Measurements from ENCODE around the gene SLC6A17.

SLC6A17 gene

DNA sequence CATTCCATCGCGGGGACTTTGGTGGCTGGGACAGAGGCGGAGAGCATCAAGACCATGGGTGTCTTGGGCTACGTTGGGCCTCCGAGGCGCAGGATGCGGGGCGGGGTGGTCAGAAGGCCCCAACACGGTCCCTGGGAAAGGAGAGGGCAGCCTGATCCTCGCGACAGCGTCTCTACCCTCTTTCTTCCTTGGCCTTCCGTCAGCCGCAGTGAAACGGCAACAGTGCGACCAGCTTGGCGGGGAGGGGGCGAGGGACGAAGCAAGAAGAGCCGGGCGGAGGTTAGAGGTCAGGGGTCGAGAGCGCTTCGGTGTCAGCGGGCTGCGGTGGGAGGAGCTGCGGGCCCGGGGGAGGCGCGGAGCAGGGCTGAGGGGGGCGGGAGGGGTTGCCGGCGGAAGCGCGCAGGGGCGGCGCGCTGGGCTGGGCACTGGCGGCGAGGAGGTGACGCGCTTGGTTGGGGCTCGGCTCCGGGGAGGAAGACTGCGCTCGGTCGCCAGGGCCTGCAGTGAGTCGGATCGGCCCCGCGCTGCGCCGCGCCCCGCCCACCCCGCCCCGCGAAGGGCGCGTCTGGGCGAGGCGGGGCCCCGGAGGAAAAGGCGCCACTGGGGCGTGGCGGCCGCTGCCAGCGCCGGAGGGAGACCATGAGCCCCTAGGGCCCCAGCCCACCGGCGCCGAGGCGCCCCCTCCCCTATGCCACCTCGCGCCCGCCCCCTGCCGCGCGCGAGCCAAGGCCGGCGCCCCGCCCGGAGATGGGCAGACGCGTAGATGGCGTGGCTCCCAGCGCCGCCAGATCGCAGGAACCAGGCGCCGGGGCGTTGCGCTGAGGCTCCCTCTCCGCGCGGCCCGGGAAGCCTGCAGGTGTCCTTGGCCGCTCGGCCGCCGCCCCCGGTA is 59.7 kb downstream of the SLC6A17 start, which contains the start of gene KCNC4:
KCNC4 (plus strand) TSS at position 600 of the 889 bp plus-strand sequence. CDS start 1,186 bp downstream, outside the sequence.
- Histone ChIP-seq H3K4me3 (ENCODE audit: insufficient read depth, low read depth, low read length) (peak within 1 kb of the TSS; percentile 54), H3K4me1 (ENCODE audit: control insufficient read depth, insufficient read depth, low read length) (peaks cover 13% of the 10 kb centered on the region), H3K27ac (ENCODE audit: insufficient read depth, low read depth, low read length, poor library complexity, severe bottlenecking) (peak within 1 kb of the TSS; percentile 39), H3K9me3 (ENCODE audit: control insufficient read depth, low read length) (no peaks in the 10 kb centered on the region), H3K27me3 (ENCODE audit: control insufficient read depth, insufficient read depth, low read length, poor library complexity, severe bottlenecking) (peaks cover 38% of the 10 kb centered on the region), H3K36me3 (ENCODE audit: control insufficient read depth, insufficient read depth, low read length) (no peaks in the 10 kb centered on the region)
- WGBS, 2 experiments, result 1% methylated on average over 103 of the region's 103 CpGs

DNA sequence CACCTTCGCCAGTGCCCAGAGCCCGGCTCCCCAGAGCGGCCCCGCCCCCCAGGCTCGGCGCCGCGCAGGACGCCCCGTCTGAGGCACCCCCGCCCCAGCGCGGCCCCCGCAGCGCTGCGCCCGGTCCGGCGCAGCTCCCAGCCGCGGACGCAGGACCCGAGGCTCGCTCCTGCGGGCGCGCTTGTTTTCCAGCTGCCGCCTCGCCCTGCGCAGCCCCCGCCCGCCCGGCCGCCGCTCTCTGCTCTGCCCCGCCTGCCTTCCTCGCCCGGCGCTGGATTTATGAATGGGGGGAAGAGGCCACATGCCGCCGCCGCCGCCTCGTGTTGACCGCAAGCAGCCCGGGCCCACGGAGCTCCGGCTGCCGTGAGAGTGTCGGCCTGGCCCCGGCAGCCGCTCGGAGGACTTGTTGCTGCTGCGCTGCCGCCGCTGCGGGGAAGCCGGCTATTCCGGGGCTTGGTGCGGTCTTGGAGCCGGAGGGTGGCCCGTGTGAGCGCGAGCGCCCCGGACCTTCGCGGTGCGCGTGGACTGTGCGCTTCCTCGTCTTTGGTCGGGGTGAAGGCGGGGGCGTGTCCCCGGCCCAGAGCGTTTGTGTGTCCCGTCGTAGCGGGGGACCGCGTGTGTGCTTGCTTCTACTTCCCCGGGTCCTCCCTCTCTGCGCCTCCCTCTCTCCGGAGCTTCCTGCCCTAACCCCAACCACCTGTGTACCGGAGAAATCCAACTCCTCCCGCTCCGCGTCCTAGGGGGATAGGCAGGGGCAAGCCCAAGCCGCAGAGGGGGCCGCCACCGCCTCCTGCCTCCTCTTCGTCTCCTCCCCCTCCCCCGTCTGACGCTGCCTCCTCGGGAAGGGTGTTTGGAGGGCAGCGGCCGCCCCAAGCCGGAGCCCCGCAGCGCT is 60.6 kb downstream of the SLC6A17 start:
- H3K36me3 ChIP-seq (ENCODE audit: control insufficient read depth, insufficient read depth, low read length), result no peaks in the 10 kb centered on the region
- 0 to 1% methylated on average over 101 of the region's 101 CpGs for WGBS, 2 experiments
- peaks cover 14% of the 10 kb centered on the region for H3K4me1 ChIP-seq (ENCODE audit: control insufficient read depth, insufficient read depth, low read length)
- H3K4me3 ChIP-seq (ENCODE audit: insufficient read depth, low read depth, low read length), result peak overlapping the region; percentile 54
- no peak overlapping the region for H3K27ac ChIP-seq (ENCODE audit: insufficient read depth, low read depth, low read length, poor library complexity, severe bottlenecking)
- H3K27me3 ChIP-seq (ENCODE audit: control insufficient read depth, insufficient read depth, low read length, poor library complexity, severe bottlenecking), result peaks cover 38% of the 10 kb centered on the region
- H3K9me3 ChIP-seq (ENCODE audit: control insufficient read depth, low read length), result no peaks in the 10 kb centered on the region

DNA sequence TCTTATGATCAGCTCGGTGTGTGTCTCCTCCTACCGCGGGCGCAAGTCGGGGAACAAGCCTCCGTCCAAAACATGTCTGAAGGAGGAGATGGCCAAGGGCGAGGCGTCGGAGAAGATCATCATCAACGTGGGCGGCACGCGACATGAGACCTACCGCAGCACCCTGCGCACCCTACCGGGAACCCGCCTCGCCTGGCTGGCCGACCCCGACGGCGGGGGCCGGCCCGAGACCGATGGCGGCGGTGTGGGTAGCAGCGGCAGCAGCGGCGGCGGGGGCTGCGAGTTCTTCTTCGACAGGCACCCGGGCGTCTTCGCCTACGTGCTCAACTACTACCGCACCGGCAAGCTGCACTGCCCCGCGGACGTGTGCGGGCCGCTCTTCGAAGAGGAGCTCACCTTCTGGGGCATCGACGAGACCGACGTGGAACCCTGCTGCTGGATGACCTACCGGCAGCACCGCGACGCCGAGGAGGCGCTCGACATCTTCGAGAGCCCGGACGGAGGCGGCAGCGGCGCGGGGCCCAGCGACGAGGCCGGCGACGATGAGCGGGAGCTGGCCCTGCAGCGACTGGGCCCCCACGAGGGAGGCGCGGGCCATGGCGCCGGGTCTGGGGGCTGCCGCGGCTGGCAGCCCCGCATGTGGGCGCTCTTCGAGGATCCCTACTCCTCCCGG is 61.3 kb downstream of the SLC6A17 start:
- WGBS, 2 experiments, result 4 to 5% methylated on average over 81 of the region's 81 CpGs

DNA sequence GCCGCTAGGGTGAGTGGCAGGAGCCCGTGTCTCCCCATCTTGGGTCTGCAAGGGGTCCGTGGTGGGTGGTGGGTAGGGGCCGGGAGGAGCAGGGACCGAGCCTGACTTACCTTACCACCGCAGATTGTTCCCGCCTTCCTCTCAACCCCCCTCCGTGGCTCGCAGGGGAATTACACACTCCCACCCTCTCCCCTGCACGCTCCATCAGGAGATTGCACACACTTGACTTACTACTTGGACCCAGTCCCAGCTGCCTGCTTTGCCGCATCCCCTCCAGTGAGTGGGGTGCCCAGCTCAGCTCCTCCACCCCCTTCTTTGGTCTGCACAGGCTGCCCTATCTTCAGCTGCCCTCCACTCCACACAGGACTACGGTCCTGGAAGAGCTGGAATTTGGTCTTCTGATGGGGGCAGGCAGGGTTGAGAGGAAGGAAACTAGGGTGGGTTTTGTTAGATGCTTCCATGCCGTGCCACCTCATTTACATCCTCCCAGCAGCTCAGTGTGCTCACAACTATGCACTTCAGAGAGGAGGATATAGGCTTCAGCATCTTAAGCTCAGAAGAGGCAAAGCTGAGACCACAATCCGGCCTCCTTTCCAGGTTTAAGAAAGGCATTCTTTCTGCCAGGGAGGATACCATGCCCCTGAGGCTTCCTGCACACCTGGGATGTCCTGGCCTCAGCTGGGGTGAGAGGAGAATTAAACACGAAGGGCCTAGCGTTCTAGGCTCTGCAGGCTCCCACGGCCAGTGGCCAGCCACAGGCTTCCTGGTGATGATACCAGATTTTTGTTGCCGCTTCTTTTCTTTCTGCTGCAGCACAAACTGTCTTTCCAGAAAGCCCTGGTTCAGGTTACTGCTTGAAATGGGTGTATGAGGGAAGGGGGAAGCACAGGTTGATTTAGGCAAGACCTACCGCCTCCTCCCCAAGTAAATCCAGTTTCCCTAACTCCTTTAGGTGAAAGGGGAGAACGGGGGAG is 62.2 kb downstream of the SLC6A17 start:
- Histone ChIP-seq H3K36me3 (ENCODE audit: control insufficient read depth, insufficient read depth, low read length) (no peaks in the 10 kb centered on the region), H3K27me3 (ENCODE audit: control insufficient read depth, insufficient read depth, low read length, poor library complexity, severe bottlenecking) (peaks cover 38% of the 10 kb centered on the region), H3K9me3 (ENCODE audit: control insufficient read depth, low read length) (no peaks in the 10 kb centered on the region), H3K4me3 (ENCODE audit: insufficient read depth, low read depth, low read length) (peak overlapping the region; percentile 54), H3K4me1 (ENCODE audit: control insufficient read depth, insufficient read depth, low read length) (peaks cover 17% of the 10 kb centered on the region), H3K27ac (ENCODE audit: insufficient read depth, low read depth, low read length, poor library complexity, severe bottlenecking) (no peak overlapping the region)
- WGBS, 2 experiments, result 34 to 38% methylated on average over 17 to 20 of the region's 20 CpGs

More for the DNA sequence above, 61.3 kb downstream of the SLC6A17 start:
- H3K27me3 ChIP-seq (ENCODE audit: control insufficient read depth, insufficient read depth, low read length, poor library complexity, severe bottlenecking), result peaks cover 38% of the 10 kb centered on the region
- no peaks in the 10 kb centered on the region for H3K36me3 ChIP-seq (ENCODE audit: control insufficient read depth, insufficient read depth, low read length)
- H3K4me1 ChIP-seq (ENCODE audit: control insufficient read depth, insufficient read depth, low read length), result peaks cover 17% of the 10 kb centered on the region
- no peaks in the 10 kb centered on the region for H3K9me3 ChIP-seq (ENCODE audit: control insufficient read depth, low read length)
- no peak overlapping the region for H3K27ac ChIP-seq (ENCODE audit: insufficient read depth, low read depth, low read length, poor library complexity, severe bottlenecking)
- peak overlapping the region; percentile 54 for H3K4me3 ChIP-seq (ENCODE audit: insufficient read depth, low read depth, low read length)

GRCh38 chr1:110213143-110213540 is 62.8 kb downstream of the SLC6A17 start:
- 39% methylated on average over 1 to 2 of the region's 2 CpGs for WGBS, 2 experiments
- Histone ChIP-seq H3K4me3 (ENCODE audit: insufficient read depth, low read depth, low read length) (no peak overlapping the region), H3K36me3 (ENCODE audit: control insufficient read depth, insufficient read depth, low read length) (no peaks in the 10 kb centered on the region), H3K27ac (ENCODE audit: insufficient read depth, low read depth, low read length, poor library complexity, severe bottlenecking) (no peak overlapping the region), H3K9me3 (ENCODE audit: control insufficient read depth, low read length) (no peaks in the 10 kb centered on the region), H3K27me3 (ENCODE audit: control insufficient read depth, insufficient read depth, low read length, poor library complexity, severe bottlenecking) (peaks cover 38% of the 10 kb centered on the region), H3K4me1 (ENCODE audit: control insufficient read depth, insufficient read depth, low read length) (peaks cover 17% of the 10 kb centered on the region)

DNA sequence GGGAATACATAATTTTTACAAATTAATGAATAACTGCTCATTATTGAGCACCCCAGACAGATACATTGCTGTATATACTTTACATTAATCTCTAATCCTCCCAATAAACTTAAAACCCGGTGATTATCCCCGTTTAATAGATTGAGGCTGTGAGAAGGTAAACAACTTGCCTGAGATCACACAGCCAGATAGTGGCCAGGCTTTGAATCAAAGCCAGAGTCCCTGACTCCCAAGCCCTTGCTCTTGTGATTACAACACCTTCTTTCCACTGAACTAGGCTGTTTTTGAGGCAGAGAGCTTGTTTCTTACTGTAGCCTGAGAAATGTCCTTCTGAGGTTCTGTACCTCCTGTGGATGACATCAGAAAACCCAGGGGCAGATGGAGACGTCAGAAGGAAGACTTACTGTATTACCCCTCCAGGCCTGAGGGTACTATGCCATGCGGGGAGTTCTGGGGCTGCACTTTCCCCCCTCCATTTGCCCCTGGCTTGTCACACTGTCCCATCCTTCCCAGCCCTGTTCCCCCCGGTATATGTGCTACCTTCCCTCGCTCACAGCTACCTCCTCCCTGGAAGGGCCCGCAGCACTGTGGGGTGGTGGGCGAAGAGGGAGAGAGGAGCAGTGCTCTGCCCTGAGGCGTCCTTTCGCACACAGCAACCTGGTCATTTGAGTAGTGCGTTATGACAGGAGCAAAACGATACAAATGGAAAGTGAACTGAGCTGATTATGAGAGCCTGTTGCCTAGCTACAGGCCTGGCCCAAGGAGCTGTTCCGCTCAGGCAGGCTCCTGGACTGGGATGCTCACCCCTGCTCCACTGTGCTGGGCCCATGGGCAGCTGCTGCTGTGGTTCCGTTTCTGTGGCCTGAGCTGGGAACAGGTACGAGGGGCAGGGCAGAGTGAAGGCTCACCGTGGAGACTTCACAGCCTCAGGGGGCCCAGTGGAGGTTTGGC is 64.4 kb downstream of the SLC6A17 start:
- Histone ChIP-seq H3K9me3 (ENCODE audit: control insufficient read depth, low read length) (no peaks in the 10 kb centered on the region), H3K27ac (ENCODE audit: insufficient read depth, low read depth, low read length, poor library complexity, severe bottlenecking) (no peak overlapping the region), H3K36me3 (ENCODE audit: control insufficient read depth, insufficient read depth, low read length) (no peaks in the 10 kb centered on the region), H3K4me1 (ENCODE audit: control insufficient read depth, insufficient read depth, low read length) (peaks cover 14% of the 10 kb centered on the region), H3K27me3 (ENCODE audit: control insufficient read depth, insufficient read depth, low read length, poor library complexity, severe bottlenecking) (peaks cover 34% of the 10 kb centered on the region), H3K4me3 (ENCODE audit: insufficient read depth, low read depth, low read length) (no peak overlapping the region)
- WGBS, 2 experiments, result 90 to 91% methylated on average over 16 of the region's 16 CpGs

GRCh38 chr1:110215621-110216515 is 65.6 kb downstream of the SLC6A17 start:
- H3K4me1 ChIP-seq (ENCODE audit: control insufficient read depth, insufficient read depth, low read length), result peaks cover 14% of the 10 kb centered on the region
- peaks cover 27% of the 10 kb centered on the region for H3K27me3 ChIP-seq (ENCODE audit: control insufficient read depth, insufficient read depth, low read length, poor library complexity, severe bottlenecking)
- H3K9me3 ChIP-seq (ENCODE audit: control insufficient read depth, low read length), result no peaks in the 10 kb centered on the region
- 89 to 90% methylated on average over 7 of the region's 7 CpGs for WGBS, 2 experiments
- no peak overlapping the region for H3K4me3 ChIP-seq (ENCODE audit: insufficient read depth, low read depth, low read length)
- no peaks in the 10 kb centered on the region for H3K36me3 ChIP-seq (ENCODE audit: control insufficient read depth, insufficient read depth, low read length)
- no peak overlapping the region for H3K27ac ChIP-seq (ENCODE audit: insufficient read depth, low read depth, low read length, poor library complexity, severe bottlenecking)

GRCh38 chr1:110216844-110217444 is 66.7 kb downstream of the SLC6A17 start:
- Histone ChIP-seq H3K27me3 (ENCODE audit: control insufficient read depth, insufficient read depth, low read length, poor library complexity, severe bottlenecking) (peaks cover 16% of the 10 kb centered on the region), H3K36me3 (ENCODE audit: control insufficient read depth, insufficient read depth, low read length) (no peaks in the 10 kb centered on the region), H3K27ac (ENCODE audit: insufficient read depth, low read depth, low read length, poor library complexity, severe bottlenecking) (no peak overlapping the region), H3K4me1 (ENCODE audit: control insufficient read depth, insufficient read depth, low read length) (peaks cover 7% of the 10 kb centered on the region), H3K9me3 (ENCODE audit: control insufficient read depth, low read length) (no peaks in the 10 kb centered on the region), H3K4me3 (ENCODE audit: insufficient read depth, low read depth, low read length) (no peak overlapping the region)
- 91 to 93% methylated on average over 6 of the region's 6 CpGs for WGBS, 2 experiments

All from ectodermal cell (in vitro differentiated cells).